HFF-Myc (cell line): Measurements from ENCODE around the gene GALNT2.
A peak's percentile ranks its signal among the peaks of the same experiment; 100 is the strongest.

Source experiments
- DNase-seq: peaks from one replicate; pipeline ENCODE4 v3.0.0-alpha.2; 2011; ENCODE audit warnings: low read depth; ENCODE audit errors: extremely low read depth
- H3K4me3 ChIP-seq: replicated peaks from 2 replicates; pipeline ENCODE4 v1.5.1; 2011; ENCODE audit warnings: low read depth, mild to moderate bottlenecking, control low read depth, low read length
- TF ChIP-seq, protein P1 (sequence below): IDR thresholded peaks from 2 replicates; pipeline ENCODE4 v1.5.1; 2012; ENCODE audit warnings: mild to moderate bottlenecking, low read depth, low read length, control low read depth; ENCODE audit errors: missing control alignments

The GALNT2 gene

GRCh38 chr1:230308821-230309220 is 241.8 kb downstream of the GALNT2 start:
- TF ChIP-seq, protein P1, sequence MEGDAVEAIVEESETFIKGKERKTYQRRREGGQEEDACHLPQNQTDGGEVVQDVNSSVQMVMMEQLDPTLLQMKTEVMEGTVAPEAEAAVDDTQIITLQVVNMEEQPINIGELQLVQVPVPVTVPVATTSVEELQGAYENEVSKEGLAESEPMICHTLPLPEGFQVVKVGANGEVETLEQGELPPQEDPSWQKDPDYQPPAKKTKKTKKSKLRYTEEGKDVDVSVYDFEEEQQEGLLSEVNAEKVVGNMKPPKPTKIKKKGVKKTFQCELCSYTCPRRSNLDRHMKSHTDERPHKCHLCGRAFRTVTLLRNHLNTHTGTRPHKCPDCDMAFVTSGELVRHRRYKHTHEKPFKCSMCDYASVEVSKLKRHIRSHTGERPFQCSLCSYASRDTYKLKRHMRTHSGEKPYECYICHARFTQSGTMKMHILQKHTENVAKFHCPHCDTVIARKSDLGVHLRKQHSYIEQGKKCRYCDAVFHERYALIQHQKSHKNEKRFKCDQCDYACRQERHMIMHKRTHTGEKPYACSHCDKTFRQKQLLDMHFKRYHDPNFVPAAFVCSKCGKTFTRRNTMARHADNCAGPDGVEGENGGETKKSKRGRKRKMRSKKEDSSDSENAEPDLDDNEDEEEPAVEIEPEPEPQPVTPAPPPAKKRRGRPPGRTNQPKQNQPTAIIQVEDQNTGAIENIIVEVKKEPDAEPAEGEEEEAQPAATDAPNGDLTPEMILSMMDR, result no peak
- no peak overlapping the region for H3K4me3 ChIP-seq
- no peak for DNase-seq

- H3K4me3 ChIP-seq, result no peak overlapping the region
- TF ChIP-seq, protein P1, result no peak
Observed at GRCh38 chr1:230309646-230310177, 242.7 kb downstream of the GALNT2 start.

DNA sequence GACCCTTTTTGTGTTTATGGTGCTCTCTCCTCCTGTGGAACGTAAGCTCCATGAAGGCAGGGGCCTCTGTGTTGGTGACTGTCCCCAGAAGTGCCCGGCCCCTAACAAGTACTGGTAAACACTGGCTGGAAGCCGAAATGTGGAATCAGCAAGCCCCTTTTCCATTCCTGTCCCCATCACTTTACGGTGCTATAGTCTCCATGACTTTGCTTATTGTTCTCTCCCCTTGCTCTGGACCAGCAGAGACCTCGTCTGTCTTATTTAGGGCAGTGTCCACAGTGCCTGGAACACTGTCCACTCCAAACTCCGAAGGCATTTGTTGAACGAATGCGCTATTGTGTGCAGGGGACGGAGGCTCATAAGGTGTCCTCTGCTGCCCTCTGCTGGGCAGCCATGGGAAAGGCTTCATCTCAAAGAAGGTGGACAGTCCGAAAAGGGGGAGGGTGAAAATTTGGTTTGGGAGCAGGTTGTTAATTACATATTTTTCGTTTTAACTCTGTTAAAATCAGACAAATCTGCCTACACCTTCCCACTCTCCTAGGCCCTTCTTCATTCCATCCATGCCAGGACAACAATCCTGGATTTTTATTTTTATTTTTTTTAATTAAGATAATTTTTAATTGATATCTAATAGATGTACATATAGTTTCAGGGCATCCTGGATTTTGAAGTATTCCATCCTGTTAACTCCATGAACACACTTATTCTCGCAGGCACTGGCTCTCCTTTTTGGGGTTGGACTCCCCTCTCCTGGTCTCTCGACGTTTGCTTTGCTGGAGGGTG is 243.5 kb downstream of the GALNT2 start:
- peak; percentile 44 for DNase-seq
- TF ChIP-seq, protein P1, result peak; percentile 93

More at GRCh38 chr1:230309646-230310177, 242.7 kb downstream of the GALNT2 start:
- DNase-seq, result no peak

GRCh38 chr1:230312676-230313075 is 245.6 kb downstream of the GALNT2 start:
- TF ChIP-seq, protein P1, result no peak
- H3K4me3 ChIP-seq, result no peak overlapping the region
- no peak for DNase-seq

More for the DNA sequence above, 243.5 kb downstream of the GALNT2 start:
- no peak overlapping the region for H3K4me3 ChIP-seq

DNA sequence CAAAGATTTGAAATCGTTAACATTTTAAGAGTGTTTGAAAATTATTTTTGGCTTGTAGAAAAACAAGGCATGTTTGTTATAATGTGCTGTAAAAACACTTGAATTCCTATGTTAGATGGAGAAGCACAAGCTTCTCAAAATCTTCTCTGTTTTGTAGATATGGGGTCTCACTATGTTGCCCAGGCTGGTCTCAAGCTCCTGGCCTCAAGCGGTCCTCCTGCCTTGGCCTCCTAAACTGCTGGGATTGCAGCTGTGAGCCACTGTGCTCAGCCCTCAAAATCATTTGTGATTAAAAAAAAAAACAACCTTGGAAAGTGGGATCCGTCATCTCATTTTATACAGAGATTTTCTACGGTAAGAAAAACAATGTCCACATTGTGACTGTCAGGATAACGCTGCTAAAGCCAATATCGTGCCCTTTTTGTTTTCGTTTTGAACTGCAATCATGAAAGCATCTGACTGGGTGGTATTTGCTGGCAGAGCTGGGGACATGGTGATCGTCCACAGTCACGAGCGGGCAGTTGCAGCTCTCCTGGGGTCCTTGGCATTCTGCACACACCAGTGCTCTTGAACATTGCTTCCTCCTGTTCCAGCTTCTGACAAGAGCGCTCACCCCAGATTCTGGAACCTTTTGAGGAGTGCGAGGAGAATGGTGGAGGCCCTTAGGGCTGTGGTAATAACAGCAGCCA is 246.6 kb downstream of the GALNT2 start:
- DNase-seq, result no peak
- TF ChIP-seq, protein P1, result no peak
- no peak overlapping the region for H3K4me3 ChIP-seq

DNA sequence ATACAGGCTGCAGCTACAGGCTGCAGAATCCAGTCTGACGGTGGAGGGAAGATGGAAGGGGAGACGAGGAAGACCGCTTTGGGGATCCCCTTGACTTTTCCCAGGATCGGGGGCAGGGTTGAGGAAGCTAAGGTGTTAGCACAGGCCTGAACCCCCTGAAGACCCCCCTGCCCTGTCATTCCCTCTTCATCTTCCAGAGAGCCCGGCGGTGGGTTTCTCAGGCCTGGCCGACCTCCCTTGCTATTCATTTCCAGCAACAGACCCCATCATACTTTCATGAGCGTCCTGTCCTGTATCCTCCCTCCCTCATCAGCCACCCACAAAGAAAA is 247.1 kb downstream of the GALNT2 start:
- TF ChIP-seq, protein P1, result no peak
- H3K4me3 ChIP-seq, result no peak overlapping the region
- DNase-seq, result no peak
